NCI-H526 (cell line): ENCODE measurements around the gene DCDC2.
"Not testable (repeated sequence)": the region's sequence is repeated elsewhere in the genome, so short reads cannot be mapped to it uniquely, and the experiment has no call there.

Source experiments
- DNase-seq, 2 experiments: peaks; one replicate each; lab custom pipeline; 2025; lab: John Stamatoyannopoulos, UW

The DCDC2 gene

DNA sequence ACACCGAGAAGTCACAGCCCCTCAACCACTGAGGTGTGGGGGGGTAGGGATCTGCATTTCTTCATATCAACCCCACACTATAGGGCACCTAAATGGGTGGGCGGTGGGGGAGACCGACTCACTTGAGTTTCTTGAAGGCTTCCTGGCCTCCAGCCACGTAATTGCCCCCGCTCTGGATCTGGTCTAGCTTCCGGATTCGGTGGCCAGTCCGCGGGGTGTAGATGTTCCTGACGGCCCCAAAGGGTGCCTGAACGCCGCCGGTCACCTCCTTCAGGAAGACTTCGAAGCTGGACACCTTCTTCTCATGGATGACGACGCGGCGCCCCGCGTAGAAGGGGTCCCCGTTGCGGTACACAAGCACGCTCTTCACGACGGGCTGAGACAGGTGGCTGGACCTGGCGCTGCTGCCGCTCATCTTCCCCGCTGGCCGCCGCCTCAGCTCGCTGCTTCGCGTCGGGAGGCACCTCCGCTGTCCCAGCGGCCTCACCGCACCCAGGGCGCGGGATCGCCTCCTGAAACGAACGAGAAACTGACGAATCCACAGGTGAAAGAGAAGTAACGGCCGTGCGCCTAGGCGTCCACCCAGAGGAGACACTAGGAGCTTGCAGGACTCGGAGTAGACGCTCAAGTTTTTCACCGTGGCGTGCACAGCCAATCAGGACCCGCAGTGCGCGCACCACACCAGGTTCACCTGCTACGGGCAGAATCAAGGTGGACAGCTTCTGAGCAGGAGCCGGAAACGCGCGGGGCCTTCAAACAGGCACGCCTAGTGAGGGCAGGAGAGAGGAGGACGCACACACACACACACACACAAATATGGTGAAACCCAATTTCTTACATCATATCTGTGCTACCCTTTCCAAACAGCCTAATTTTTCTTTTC, at the start of gene DCDC2:
TSS of gene DCDC2 (minus strand) at position 724 of the 883 bp plus-strand sequence. CDS start at position 415, 309 bp downstream.
- DNase-seq: peak; percentile 57 to 73

DNA sequence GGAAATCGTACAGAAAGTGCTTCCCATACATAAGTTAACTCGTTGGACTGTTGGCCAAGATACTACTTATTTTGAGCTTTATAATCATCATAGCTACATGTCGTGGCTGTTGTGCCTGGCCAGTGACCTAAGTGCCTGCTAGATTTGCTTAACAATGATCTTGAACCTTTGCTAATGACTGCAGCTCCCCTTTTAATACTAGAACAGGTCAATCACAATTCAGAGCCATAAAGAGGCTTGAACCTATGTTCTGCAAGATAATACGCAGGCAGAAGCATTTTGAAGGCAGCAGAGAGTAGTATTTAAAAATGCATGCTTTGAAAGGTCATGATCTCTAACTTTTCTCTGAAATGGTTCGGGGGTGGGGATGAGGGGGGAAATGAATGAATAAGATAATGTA, 47.4 kb upstream of the DCDC2 start:
- no peak for DNase-seq

DNA sequence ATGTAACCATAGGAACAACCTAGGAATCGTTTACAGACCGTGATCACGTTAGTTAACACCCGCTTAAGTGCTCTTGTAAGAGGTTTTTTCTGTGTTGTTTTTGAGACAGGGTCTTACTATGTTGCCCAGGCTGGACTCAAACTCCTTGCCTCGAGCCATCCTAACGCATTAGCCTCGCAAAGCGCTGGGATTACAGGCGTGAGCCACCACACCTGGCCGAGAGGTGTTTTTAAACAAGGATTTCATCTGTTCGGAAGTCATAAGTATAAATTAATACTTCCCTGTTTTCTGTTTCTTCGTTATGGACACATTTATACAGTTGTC, 45.6 kb upstream of the DCDC2 start:
- DNase-seq: peak; percentile 5 to 35

DNA sequence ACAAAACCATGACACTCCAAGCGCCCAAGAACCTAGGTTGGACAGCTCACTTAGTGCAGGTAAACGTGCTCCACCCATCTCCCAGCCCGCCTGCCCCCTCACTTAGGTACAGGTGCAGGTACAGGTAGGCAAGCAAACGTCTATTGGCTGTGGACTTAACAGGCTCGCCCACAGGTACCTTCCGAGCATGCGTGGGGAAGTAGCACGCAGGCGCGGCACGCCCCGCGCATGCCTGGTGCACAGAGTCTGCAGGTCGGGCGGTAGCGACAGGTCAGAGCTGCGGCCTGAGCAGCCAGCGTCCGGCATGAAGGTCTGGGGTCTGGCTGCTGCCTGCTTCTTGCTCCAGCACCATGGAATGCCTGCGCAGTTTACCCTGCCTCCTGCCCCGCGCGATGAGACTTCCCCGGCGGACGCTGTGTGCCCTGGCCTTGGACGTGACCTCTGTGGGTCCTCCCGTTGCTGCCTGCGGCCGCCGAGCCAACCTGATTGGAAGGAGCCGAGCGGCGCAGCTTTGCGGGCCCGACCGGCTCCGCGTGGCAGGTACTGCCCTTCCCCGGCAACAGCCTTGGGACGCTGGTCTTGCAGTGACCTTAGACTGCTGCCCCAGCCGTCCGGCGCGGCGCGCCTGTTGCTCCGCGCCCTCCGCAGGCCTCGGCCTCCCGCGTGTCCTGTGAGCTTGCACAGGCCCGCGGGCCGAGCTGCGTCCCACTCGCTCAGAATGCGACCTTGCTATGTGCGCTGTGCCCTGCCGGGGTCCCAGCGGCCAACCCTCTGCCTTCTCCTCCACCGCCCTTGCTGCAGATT, 45.0 kb upstream of the DCDC2 start, which contains the start of gene MRS2:
TSS of gene MRS2 (plus strand) at position 240 of the 804 bp plus-strand sequence. CDS start at position 351, 111 bp downstream.
- DNase-seq: peak; percentile 94 to 97

DNA sequence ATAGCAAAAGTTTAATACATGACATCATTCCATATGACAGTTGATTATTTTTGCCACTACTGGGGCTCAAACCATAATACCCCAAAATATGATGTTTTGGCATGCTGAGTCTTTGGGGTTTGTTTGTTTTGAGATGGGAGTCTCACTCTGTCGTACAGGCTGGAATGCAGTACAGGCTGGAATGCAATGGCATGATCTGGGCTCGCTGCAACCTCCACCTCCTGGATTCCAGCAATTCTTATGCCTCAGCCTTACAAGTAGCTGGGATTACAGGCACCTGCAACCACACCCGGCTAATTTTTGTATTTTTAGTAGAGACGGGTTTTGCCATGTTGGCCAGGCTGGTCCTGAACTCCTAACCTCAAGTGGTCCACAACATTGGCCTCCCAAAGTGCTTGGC, 43.6 kb upstream of the DCDC2 start:
- no peak for DNase-seq

DNA sequence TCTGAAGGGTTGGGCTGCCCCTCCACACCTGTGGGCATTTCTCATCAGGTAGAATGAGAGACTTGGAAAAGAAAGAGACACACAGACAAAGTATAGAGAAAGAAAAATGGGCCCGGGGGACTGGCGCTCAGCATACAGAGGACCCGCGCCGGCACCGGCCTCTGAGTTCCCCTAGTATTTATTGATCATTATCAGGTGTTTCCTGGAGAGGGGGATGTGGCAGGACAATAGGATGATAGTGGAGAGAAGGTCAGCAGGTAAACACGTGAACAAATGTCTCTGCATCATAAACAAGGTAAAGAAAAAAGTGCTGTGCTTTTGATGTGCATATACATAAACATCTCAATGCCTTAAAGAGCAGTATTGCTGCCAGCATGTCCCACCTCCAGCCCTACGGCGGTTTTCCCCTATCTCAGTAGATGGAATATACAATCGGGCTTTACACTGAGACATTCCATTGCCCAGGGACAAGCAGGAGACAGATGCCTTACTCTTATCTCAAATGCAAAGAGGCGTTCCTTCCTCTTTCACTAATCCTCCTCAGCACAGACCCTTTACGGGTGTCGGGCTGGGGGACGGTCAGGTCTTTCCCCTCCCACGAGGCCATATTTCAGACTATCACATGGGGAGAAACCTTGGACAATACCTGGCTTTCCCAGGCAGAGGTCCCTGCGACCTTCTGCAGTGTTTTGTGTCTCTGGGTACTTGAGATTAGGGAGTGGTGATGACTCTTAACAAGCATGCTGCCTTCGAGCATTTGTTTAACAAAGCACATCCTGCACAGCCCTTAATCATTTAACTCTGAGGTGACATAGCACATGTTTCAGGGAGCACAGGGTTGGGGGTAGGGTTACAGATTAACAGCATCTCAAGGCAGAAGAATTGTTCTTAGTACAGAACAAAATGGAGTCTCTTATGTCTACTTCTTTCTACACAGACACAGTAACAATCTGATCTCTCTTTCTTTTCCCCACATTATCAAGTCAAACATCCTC, 42.5 kb upstream of the DCDC2 start:
- peak; percentile 11 to 23 for DNase-seq

DNA sequence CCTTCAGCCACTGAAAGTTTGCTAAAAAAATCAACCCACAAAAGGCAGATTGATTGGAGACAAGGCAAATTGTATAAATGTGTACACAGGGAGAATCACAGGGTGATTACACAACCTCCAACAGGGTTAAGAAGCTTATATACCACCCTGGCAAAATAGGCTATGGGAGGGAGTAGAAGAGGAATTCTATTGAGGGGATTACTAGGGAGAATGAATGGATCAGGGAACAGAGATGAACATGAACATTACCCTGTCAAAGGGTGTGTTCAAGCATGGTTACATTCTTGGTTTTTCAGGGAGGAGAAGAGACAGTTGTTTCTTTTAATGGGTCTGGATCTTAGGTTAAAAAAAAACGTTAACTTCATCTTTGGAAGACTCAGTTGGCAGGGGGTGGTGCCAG, 39.8 kb upstream of the DCDC2 start:
- DNase-seq: no peak

DNA sequence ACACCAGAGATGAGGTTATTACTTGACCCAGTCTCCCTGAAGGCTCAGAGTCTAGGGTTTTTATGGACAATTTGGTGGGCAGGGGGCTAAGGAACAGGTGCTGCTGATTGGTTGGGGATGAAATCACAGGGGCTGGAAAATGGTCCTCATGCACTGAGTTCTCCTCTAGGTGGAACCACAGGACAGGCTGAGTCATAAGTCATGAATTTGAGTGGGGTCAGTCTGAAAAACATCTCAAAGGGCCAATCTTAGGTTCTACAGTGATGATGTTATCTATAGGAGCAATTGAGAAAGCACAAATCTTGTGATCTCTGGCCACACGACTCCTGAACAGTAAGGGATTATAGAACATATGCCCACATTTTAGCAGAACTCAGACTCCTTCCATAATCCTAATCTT, 39.0 kb upstream of the DCDC2 start:
- no peak for DNase-seq

DNA sequence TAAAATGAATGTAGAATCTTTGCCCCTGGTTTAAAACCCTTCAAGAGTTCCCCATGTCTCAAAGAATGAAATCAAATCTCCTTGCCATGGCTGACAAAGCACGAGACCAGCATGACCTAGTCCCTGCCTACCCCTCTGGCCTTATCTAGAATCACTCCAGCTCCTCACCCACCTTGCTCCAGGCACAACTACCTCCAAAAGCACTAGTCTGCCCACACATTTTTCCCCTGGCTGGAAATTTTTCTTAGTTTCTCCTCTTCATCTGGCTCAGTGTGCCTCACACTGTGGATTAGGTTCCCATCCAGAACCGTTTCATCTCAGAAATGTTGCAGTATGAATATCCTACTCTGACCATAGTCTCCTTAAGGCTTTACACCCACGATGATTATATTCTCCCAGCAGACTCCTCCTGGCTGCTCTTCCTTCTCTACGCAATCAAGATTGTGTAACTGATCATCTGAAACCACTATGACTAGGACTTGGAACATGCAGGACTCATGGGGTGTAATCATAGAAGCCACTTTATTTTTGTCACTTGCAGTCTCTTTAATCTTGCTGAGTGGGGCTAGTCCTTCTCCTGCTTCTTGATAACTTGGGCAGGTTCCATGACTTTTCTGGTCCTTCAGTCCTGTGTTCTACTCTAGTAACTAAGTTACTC, 37.0 kb upstream of the DCDC2 start:
- DNase-seq: no peak

DNA sequence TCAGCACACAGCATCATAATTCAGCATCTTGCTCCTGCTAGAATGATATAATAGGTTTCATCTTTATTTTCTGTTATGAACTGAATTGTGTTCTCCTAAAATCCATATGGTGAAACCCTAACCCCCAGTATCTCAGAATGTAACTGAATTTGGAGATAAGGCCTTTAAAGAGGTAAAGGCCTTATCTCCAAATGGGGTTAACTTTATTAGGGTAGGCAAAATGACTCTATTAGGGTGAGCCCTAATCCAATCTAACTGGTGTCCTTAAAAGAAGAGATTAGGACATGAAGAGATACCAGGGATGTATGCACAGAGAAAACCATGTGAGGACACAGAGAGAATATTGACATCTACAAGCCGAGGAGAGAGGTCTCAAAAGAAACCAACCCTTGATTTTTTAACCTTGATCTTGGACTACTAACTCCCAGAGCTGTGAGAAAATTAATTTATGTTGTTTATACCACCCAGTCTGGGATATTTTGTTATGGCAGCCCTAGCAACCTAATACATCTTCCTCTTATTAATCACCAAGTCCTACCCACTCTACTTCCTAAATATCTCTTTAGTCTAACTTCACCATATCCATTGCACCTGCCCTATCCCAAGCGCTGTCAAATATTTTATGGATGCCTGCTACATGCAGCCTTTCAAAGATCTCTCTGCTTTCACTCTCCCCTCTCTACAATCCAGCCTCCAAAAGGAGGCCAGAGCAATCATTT, 36.4 kb upstream of the DCDC2 start:
- DNase-seq: no peak

DNA sequence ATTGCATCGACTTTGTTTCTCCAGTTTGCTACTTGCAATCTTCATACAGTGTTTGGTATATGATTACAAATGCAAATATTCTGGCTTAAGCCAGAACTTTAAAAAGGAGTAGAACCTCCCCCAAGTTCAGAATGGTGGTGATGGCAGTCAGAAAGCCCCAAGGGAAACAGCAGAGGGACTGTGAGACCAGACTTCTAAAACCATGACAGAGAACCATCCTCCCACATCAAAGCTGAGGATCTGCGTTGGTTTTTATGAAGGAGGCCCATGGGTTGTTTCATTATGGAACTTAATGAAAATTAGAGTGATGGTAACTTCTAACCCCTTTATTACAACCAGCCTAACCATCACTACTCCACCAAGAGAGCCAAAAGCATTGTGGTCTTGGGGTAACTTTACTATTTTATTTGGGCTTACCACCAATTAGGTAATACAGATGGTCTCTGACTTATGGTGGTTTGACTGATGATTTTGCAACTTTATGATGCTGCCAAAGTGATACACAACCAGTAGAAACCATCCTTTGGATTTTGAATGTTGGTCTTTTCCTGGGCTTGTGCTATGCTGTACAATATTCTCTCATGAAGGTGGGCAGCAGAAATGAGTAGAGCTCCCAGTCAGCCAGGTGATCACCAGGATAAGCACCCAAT, 34.0 kb upstream of the DCDC2 start:
- no peak for DNase-seq

DNA sequence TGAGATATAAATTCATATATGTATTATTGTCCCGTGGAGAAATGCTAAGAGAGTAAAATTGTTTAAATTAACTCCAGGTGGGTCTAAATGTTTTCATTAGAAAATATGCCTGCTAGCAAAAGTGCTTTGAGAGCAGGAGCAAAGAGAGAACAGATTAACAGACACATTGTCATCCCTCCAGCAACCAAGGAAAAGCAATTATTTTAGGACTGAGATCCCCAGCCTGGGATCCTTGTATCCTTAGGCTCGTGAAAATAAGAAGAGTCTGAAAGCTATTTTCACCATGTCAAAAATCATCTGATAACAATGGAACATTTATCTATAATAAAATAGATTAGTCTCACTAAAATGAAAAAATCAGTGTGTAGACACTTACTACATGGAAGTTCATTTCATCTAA, 33.3 kb upstream of the DCDC2 start:
- DNase-seq: no peak

DNA sequence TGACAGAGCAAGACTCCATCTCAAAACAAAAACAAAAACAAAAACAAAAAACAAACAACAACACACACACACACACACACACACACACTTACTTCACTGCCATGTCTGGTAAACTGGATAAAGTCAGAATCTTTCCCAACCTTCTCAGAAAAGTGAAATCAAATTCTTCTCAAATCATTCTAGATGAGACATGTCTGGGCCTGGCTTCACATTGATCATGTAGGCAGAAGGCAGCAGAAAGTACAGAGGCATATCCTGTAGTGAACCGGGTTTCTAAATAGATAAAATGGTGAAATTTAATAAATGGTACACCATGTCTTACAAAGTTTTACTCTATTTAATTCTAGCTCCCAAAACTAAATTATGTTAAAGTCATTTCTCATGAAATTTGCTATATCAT, 30.0 kb upstream of the DCDC2 start:
- no peak for DNase-seq

DNA sequence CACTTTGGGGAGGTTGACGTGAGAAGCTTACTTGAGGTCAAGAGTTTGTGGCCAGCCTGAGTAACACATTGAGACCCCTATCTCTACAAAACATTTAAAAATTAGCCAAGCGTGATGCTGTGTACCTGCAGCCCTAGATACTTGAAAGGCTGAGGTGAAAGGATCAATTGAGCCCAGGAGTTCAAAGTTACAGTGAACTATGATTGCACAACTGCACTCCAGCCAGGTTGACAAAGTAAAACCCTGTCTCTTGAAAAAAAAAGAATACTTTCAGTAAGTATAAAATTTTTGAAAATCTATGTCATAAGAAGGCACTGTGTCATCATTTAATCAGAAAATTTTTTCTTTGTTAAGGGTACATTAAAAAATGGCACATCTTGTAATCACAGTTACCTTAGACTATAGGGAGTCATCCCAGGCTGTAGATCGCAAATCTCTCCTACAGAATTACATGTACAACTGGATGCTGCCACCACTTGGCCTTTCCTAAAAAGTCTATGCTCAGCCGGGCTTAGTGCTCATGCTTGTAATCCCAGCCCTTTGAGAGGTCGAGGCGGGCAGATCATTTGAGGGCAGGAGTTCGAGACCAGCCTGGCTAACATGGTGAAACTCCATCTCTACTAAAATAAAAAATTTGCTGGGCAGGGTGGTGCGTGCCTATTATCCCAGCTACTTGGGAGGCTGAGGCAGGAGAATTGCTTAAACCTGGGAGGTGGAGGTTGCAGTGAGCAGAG, 27.8 kb upstream of the DCDC2 start:
- DNase-seq: peak in 1 of 2 experiments; percentile 14

DNA sequence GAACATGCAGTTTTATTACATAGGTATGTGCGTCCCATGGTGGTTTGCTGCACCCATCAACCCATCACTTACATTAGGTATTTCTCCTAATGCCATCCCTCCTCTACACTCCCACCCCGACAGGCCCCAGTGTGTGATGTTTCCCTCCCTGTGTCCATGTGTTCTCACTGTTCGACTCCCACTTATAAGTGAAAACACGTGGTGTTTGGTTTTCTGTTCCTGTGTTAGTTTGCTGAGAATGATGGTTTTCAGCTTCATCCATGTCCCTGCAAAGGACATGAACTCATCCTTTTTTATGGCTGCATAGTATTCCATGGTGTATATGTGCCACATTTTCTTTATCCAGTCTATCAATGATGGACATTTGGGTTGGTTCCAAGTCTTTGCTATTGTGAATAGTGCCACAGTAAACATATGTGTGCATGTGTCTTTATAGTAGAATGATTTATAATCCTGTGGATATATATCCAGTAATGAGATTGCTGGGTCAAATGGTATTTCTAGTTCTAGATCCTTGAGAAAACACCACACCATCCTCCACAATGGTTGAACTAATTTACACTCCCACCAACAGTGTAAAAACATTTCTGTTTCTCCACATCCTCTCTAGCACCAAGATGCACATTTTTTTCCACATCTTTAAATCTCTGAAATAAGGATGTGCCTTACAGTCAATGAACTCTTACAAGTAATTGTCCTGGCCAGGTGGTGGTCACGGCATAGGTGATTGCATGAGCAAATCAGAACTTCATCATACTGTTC, 26.7 kb upstream of the DCDC2 start:
- not testable (repeated sequence) for DNase-seq

DNA sequence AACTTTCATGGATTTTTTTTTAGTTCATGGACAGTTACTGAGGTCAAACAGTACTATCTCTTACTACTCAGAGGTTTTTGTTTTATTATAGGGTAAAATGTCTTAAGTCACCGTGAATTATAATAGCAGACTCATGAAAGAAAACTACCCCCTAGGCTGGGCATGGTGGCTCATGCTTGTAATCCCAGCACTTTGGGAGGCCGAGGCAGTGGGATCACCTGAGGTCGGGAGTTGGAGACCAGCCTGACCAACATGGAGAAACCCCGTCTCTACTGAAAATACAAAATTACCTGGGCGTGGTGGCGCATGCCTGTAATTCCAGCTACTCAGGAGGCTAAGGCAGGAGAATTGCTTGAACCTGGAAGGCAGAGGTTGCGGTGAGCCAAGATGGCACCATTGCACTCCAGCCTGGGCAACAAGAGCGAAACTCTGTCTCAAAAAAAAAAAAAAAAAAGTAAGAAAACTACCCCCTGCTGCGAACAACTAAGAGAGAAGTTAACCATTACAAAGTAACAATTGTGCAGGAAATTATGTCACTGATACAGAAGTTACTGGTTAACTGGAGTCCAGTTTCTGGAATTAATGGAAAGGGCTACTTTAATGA, 25.1 kb upstream of the DCDC2 start:
- not testable (repeated sequence) for DNase-seq

DNA sequence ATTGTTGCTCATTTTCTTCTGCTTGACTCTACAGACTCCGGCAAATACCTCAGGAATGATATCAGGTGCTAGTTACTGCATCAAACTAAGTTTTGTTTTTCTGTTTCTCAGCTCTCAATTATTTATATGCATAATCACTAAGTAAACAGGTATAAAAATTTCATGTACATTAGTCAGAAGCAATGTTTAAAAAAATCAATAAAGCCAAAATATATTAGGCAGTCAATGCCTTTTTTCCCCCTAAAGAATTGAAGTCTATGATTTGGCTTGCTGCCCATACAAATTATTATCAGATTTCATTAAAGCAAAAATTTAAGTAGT, 24.3 kb upstream of the DCDC2 start:
- DNase-seq: no peak

DNA sequence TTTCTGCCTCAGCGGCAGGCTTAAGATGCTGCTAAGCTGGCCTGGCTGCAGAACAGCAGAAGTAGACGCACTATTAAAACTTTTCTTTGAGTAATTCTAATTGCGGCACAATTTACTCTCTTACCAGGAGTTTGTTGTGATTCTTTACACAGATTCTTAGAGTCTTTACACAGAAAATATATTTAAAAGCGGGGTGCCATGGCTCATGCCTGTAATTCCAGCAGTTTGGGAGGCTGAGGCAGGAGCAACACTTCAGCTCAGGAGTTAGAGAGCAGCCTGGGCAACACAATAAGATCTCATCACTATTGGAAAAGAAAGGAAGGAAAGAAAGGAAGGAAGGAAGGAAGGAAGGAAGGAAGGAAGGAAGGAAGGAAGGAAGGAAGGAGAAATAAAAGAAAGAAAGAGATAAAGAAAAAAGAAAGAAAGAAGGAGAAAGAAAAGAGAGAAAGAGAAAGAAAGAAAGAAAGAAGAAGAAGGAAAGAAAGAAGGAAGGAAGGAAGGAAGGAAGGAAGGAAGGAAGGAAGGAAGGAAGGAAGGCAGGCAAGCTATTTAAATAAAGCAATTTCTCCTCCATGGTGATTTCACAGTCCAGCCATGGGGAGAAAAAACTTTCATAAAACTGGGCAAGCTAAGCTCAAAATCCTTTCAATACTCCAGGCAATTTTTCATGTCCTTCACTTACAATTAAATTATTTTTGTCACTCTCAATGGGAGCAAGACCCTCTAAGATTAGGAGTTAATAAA, 23.8 kb upstream of the DCDC2 start:
- no peak for DNase-seq
